NB4 (cell line): ENCODE measurements around the gene AK9.

ENCODE experiments used
- CTCF ChIP-seq: IDR thresholded peaks from one replicate; pipeline ENCODE4 v1.5.1; 2012; ENCODE audit warnings: low read depth, low read length
- MAX ChIP-seq: IDR thresholded peaks from 2 replicates; pipeline ENCODE4 v1.6.1; 2011; ENCODE audit warnings: low read depth, low read length
- MYC ChIP-seq: IDR thresholded peaks from 2 replicates; pipeline ENCODE4 v1.6.1; 2011; ENCODE audit warnings: low read depth, low read length
- POLR2A ChIP-seq: IDR thresholded peaks from 2 replicates; pipeline ENCODE4 v1.6.1; 2011; ENCODE audit warnings: mild to moderate bottlenecking; ENCODE audit not compliant: insufficient read length; ENCODE audit errors: extremely low read depth

- TF ChIP-seq CTCF (no peak), POLR2A (no peak), MYC (no peak), MAX (no peak)
These were observed 18.2 kb downstream of the AK9 start for GRCh38 chr6:109672839-109673238.
